GM20431 (cell line): Measurements from ENCODE around the gene DDX10.

ENCODE experiments used
- in situ Hi-C: fragments of 300-500 bp; cut with MseI, MboI; formaldehyde crosslinking; loops from one replicate; pipeline ENCODE4 v1.15.0; 2020; ENCODE audit warnings: low sequenced_read_pairs; ENCODE audit not compliant: unreplicated experiment

DDX10 gene

DNA sequence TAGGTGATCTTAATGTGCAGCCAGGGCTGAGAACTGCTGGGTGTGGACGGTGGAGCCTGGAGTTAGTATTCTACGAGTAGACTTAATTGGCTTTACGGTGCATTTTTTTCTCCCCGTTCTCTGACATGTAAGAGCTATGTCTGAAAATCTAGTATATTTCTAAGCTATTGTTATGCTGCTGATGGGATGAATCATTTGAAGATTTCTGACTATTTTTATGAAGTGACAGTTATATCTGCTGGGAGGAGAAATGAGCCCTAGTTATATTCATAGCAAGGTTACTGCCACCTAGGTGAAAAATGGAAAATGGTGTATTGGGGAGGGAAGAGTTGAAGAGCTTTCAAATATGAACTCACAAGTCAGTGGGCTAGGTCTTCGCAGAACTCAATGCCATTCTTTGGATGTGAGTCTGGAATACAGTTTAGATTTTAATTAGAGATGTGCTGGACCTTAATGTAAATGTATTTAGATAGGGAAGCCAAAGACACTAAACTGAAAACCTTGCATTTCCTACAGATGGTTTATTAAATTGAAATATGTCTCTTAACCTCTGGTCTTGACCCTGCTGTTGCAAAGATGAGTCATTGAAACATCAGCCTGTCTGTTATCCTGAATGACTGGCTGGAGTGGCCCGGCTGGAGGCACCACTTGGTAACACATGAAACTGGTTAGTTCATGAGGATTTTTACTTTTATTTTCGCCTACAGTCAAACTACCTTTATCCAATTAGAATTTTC is 293.7 kb downstream of the DDX10 start:
- in situ Hi-C loops: no loop called here

DNA sequence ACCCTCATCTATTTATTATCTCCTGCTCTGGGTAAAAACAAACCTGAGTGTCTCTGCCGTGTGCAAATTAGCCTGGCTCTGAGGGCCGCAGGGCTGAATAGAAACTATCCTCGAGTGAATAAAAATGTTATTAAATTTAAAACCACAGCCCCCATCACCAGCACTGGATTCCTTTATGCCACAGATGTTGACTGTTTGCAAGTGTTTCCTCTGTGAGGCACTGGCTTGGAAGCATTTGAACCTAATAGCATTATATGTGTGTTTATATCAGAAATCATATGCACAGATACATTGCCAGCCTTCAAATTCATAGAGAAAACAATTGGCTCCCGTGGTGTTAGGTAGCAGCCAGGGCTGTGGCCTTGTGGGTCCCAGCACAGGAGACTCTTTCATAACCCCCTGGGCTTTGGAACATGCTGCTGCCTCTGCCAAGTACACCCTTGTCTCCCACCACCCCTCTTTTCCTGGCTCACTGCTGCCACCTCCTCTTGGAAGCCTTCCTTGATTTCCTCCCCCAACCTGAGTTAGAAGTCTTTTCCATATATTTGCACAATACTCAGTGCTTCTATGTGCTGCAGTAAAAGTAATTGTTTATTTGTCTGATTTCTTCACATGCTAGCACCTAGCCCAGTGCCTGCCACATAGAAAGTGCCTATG is 294.4 kb downstream of the DDX10 start:
- in situ Hi-C loops: no loop called here

DNA sequence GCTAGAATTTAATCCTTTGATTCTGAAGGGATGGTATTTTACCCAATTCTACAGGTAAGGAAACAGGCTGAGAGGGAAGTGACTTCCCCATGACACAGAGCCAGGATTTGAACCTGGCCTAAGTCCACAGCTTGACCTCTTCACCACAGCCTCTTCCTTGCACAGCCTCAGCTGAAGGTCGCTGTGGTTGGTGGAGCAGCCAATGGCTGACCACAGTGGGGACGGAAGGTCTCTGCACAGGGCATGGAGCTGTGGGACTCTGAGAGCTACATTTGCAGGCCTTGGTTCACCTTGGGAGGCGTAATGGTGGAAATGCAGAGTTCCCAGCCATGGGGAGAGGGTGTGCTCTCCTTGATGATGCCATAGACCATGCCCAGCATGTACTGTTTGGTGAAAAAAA is 295.0 kb downstream of the DDX10 start:
- in situ Hi-C loops: no loop called here

DNA sequence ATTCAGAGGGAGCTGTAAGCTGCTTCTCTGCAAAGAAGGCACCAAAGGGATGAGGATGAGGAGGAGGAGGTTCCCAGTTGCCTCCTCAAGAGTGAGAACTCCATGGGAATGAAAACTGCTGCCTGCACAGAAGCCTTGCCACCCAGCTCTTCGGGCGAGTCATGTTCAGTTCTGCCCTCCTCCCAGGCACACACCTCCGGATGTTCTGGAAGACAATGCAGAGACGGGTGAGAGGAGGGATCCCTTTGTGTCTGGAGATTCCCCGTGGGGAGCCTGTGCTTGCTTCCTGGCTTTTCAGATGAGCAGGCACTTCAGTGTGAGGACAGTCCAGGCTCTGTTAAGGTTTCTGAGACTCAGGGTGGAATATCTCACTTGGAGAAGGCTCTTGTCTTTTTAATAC is 295.6 kb downstream of the DDX10 start:
- in situ Hi-C loops: no loop called here

DNA sequence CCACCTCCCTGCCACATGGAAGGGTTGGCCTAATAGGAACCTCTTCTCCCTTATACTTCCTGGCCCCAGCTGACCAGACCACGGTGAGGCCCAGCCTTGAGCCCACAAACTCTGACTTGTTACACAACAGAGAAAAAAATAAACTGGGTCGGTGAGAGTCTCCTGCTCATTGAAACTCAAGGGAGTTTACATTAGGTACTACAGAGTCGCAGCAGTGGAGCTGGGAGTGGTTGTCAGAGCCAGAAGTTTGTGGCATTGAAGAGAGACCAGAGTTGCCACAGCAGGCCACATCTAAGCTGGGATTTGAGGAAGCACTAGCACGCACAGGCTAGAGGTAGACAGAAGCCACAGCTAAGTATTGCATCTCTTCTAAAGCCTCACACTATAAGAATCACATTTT is 296.2 kb downstream of the DDX10 start:
- in situ Hi-C loops: no loop called here

DNA sequence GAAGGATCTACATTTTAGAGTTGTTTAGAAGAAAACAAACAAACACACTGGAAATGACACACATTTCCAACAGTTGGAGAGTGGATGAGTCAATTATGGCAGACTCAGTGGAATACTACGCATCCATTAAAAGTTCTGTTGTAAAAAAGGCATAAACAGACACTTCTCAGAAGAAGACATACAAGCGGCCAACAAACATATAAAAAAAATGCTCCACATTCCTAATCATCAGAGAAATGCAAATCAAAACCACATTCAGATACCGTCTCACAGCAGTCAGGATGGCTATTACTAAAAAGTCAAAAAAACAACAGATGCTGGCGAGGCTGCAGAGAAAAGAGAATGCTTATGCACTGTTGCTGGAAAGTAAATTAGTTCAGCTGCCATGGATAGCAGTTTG is 298.2 kb downstream of the DDX10 start:
- in situ Hi-C loops: no loop called here

DNA sequence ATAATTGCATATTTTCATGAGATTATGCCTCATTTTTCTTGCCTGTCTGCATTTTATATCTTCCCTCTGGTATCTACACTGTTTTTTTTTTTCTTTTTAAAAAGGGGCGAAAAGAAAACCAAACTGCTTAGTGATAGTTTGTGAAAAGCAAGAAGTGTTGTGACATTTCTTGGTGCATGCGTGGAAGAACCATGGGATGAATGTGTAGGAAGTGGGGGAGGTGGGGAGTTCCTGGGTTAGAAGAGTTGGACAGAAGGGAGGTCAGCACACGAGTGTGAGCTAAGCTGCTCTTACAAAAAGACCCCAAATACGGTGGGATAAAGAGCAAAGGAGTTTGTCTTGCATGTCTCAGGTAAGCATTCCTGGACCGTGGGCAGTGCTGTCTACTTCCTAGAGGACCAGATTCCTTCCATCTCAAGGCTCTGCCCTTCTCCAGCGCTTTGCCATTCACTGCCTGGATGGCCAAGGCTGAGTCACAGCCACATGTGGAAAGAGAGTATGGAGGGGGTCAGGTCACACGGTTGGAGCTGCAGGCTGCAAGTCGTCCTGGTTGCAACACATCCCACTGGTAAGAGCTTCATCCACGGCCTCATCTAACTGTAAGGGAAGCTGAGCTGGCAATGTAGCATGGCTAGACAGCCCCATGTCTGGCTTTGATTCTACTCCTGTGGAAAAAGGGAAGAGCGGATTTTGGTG is 300.6 kb downstream of the DDX10 start:
- in situ Hi-C loops: no loop called here

DNA sequence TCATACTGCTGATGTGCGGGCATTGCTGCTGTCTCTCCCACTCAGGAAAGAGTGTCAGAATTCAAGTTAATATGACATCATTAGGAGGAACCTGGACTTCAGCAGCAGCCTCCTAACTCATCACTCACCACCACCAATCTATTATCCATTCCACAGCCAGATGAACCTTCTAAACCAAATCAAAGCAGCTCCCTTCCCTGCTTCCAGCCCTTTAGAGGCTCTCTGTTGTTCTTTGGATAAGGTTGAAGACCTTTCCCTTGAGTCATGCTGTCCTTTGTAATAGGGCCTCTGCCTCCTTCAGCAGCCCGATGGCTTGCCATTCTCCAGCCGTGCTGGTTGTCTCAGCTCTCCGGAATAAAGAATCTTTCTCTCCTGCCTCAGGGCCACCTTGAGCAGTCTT is 301.3 kb downstream of the DDX10 start:
- in situ Hi-C loops: no loop called here

DNA sequence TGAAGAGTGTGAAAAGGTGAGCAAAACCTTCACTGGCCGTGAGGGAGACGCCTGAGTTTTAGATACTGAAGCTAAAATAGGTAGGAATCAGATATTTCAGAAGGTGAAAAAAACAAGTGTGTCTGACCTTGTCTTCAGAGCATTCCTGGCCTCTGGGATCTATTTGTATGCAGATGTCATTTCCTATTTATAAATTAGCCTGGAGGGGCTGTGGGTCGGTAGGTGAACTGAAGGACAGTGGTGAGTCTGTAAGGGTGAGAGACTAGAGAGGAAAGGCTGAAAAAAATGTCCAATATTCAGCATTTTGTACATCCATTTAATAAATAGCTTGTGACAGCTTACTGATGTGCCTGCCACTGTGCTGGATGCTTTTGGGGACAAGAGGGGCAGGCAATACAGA is 302.1 kb downstream of the DDX10 start:
- in situ Hi-C loops: no loop called here

DNA sequence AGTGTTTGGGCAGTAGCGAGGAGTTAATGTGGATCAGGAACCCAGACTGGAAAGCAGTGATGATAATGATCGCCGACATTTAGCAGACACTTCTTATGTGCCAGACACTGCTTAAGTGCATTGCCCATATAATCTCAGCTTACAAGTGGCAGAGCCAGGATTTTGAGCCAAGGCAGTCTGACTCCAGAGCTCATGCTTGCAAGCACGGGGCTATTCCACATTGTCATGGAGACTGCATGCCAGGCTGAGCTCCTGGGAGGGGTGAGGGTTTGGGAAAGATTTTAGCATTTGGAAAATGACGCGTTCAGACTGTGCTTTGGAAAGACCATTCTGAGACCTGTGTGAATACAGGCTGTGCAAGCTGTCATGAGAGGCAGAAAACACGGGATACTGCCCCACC is 302.7 kb downstream of the DDX10 start:
- in situ Hi-C loops: no loop called here

DNA sequence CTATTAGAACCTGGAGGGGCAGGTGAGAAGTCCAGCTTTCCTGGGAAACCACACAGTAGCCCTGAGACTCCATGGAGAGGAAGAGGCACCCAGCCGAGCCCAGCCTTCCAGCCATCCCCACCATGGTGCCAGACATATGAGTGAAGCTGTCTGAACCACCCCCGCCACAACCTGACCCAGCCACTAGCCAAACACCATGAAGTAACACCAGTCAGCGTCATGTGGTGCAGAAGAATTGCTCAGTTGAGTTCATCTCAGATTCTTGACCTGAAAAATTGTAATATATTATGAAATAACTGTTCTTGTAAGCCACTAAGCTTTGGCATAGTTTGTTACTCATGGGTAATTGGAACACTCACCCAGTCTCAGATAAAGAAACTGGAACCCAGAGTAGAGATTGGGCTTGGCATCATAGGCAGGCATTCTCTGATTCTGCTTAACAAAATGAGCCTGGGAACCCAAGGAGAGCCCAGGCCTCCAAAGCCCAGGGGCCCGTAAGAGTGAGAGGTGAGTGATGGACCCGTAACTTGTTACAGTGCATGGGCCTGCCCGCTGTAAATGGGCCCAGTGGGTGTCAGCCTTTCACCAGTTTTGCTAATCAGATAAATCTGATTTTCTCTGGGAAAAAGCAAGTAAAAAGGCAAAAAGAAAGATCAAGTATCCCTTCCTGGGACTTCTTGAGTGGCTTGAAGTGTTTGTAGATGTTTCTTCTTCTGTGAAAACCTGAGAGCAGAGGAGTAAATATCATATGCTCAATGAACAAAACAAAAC is 305.5 kb downstream of the DDX10 start:
- in situ Hi-C loops: no loop called here

DNA sequence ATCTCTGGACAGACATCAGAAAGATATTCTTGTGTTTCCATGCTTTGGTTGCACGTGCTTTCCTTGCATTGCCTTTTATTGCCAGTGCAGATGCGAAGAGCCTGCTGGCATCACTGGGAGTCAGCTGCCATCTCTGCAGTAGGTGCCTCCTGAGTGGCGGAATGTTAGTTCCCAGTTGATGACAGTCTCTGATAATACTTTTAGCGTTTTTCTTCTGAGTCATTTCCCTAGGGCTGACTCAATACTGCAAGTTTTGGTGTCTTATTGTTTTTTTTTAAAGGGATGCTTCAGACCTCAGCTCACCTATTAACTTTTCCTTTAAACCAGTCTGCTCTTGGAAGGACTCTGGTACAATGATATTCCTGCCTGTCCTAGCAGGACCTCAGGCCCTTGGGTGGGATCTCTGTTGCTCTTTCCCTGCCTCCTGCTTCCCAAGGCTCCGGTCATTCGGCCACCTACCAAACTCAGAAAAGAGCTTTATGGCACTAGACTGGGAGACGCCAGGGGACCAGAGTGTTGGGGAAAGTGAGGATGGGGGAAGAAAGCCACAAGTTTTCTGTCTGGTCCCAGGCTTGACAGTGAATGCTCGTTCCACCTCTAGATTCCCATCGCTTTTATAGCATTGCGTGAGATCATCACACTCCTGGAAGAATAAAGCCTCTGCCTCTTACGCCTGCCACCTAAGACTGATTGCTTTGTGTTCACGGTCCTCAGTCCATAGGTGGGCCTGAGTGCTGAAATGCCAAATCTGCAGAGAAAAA is 308.7 kb downstream of the DDX10 start:
- in situ Hi-C loops: no loop called here

DNA sequence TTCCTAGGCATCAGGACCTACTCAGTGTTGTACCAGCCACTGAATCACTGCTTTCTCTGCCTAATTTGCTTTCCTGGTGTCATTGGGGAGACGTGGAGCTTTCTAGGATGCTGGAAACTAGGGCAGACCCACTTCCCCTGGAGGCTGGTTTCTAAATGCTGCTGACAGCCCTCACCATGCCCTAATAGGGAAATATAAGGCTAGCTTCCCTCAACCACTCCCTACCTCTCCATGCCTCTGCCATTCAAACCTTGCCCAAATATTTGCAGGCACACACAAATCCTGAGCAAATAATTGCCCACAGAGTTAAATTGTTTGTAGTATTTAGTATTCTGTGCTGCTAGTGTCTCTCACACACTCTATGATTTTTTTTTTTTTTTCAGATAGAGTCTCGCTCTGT is 310.2 kb downstream of the DDX10 start:
- in situ Hi-C loops: no loop called here

DNA sequence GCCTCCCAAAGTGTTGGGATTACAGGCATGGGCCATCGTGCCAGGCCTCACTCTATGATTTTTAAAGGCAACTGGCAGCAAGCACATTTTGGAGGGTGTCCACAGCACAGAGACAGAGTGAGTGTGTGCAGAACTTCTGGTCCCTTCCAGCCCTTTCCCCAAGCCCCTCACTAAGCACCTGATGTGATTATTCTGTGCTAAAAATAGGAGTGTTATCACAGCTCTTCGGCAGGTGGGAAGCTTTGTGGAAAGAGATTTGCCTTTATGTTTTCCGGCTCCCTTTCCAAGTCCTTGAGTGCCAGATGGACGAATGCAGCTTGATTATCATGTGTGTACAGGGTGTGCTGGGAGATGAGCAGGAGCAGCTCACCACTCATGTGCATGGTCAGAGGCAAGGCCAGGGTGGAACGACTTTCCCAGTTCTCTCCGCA is 310.8 kb downstream of the DDX10 start:
- in situ Hi-C loops: no loop called here

DNA sequence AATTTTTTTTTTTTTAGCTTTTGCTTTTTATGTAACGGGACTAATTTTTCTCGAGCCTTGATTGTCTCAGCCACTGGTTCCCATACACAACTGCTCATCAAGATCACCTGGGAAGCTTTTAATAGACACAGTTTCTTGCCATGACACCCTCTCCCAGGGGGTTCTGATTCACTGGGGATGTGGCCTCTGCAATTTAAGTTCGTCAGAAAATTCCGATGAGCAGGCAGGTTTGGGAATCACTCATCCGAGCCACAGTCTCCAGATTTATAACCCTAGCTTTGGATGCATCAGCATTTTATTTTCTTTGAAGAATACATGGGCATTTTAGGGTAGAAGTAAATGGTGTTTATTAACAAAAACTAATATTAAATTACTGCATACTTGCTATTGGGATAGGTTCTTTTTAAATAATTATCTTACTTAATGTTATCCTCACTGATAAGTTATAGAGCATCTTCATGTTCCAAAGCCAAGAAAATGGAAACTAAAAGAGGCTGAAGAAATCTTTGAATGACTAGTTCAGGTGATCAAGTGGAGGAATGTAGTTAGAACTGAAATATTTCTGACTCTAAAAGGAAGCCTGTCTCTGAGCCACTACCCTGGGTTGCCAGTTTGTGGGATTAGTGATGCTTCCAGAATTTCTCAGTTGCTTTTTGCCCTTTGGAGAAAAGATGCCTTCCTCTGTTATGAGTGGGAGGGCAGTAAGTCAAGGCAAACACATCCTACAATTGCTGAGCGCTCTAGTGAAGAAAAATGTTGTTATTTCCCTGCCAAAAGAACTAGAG is 319.0 kb downstream of the DDX10 start:
- in situ Hi-C loops: no loop called here

DNA sequence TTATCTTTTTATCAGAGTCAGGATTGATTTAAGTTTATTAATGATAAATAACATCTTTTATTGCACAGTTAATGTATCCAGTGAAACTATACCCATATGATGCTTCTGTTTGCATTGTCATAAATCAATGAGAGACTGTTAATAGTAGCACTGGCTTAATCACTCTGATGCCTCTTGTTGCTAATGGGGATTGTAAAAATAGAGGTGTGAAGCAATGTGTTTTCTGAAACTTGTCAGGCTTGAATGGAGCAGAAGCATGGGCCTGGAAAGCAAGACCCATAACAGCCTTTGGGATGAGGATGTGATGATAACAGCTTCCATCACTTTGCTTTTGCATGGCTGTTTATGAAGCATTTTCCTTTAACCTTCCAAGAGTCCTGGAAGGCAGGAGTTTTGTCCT is 319.7 kb downstream of the DDX10 start:
- in situ Hi-C loops: no loop called here

DNA sequence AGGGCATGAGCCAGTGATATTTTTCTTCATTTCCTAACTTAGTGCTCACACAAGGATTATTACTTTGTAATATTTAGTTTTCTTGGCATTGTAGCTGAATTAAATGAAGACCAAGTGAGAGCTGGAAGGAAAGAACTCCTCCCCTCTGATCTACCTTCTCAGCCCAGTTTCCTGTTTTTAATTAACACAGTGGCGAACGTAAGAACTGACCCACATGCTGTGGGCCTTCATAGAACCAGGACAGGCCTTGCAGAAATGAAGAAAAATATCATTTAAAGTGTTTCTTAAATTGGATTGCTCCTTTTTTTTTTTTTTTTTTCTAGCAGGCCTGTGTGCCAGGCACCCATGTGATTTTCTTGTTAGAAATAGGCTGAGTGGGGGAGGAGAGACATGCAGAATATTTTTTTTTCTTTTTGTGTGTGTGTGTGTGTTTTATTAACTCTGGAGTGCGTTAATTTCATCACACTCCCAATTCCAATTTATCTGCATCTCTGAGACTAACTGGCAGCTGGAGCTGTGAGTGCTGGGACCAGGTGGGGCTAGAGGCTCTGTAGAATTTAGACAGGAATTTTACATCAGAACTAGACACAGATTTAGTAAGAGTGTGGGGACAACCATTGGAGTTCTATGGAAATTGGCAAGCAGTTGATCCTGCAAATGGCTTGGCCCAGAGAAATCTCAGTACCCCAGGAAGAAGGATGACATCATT is 320.5 kb downstream of the DDX10 start:
- in situ Hi-C loops: no loop called here

DNA sequence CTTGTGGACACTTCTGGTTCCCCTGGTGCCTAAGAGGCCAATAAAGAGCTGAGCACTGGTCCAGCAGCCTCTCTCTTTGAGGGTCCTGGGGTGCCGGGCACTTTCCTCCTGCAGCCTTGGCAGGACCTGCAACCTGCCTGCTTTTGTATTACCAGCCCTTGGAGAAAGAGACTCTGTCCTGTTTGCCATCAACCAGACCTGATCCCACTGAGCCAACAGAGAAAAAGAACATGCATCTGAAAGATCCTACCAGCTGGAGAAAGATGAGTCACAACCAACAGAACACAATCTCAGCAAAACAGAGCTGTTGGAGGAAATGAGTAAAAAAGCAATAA is 321.0 kb downstream of the DDX10 start:
- in situ Hi-C loops: no loop called here
